Neural progenitor cell (in vitro differentiated cells): ENCODE measurements around the gene TMBIM1. TPM values are rescaled to one million over a fixed set of nuclear protein-coding genes. Genes with fewer than 3 reads are reported as not detected.
"Not testable (repeated sequence)": the region's sequence is repeated elsewhere in the genome, so short reads cannot be mapped to it uniquely, and the experiment has no call there.

Experiments used
- DNase-seq: peaks from one replicate; pipeline ENCODE4 v3.0.0-alpha.2; 2016; ENCODE audit warnings: low spot score
- H2AFZ ChIP-seq: fragments of 200-600 bp; sonication (generic); replicated peaks from 2 replicates; pipeline ENCODE4 v1.6.1; 2016; ENCODE audit warnings: antibody characterized with exemption
- H3F3A ChIP-seq: fragments of 200-600 bp; sonication (generic); 2 replicates; pipeline ENCODE4 v1.6.1; 2016; ENCODE audit warnings: antibody characterized with exemption, low read depth
- H3K27ac ChIP-seq: fragments of 200-600 bp; sonication (generic); 2 replicates; pipeline ENCODE4 v1.5.1; 2016; ENCODE audit warnings: mild to moderate bottlenecking
- H3K27me3 ChIP-seq: fragments of 200-600 bp; sonication (generic); 2 replicates; pipeline ENCODE4 v1.6.1; 2016; ENCODE audit warnings: mild to moderate bottlenecking, moderate library complexity
- H3K36me3 ChIP-seq: fragments of 200-600 bp; sonication (generic); 2 replicates; pipeline ENCODE4 v1.5.1; 2016
- H3K4me1 ChIP-seq: fragments of 200-600 bp; sonication (generic); 2 replicates; pipeline ENCODE4 v1.6.1; 2016; ENCODE audit warnings: mixed run types
- H3K4me2 ChIP-seq: fragments of 200-600 bp; sonication (generic); 2 replicates; pipeline ENCODE4 v1.6.1; 2016
- H3K4me3 ChIP-seq: fragments of 200-600 bp; sonication (generic); 2 replicates; pipeline ENCODE4 v1.5.1; 2016
- H3K79me2 ChIP-seq: fragments of 200-600 bp; sonication (generic); 2 replicates; pipeline ENCODE4 v1.6.1; 2016; ENCODE audit warnings: low read depth
- H3K9ac ChIP-seq: fragments of 200-600 bp; sonication (generic); 2 replicates; pipeline ENCODE4 v1.6.1; 2016
- H3K9me3 ChIP-seq: fragments of 200-600 bp; sonication (generic); 2 replicates; pipeline ENCODE4 v1.5.1; 2016; ENCODE audit warnings: low read depth
- H4K20me1 ChIP-seq: fragments of 200-600 bp; sonication (generic); 2 replicates; pipeline ENCODE4 v1.6.1; 2016; ENCODE audit warnings: low read depth
- H3K27ac Mint-ChIP-seq: 3 replicates; pipeline ENCODE4 v1.8.0; 2021; ENCODE audit warnings: mixed read lengths
- H3K27me3 Mint-ChIP-seq: 2 replicates; pipeline ENCODE4 v1.8.0; 2022; ENCODE audit warnings: low read depth, mild to moderate bottlenecking, inconsistent platforms, moderate library complexity, mixed read lengths; ENCODE audit not compliant: insufficient read depth
- H3K36me3 Mint-ChIP-seq: 3 replicates; pipeline ENCODE4 v1.8.0; 2021; ENCODE audit warnings: mixed read lengths
- H3K4me1 Mint-ChIP-seq: 3 replicates; pipeline ENCODE4 v1.8.0; 2021; ENCODE audit warnings: mixed read lengths
- H3K4me3 Mint-ChIP-seq: 3 replicates; pipeline ENCODE4 v1.8.0; 2021; ENCODE audit warnings: mild to moderate bottlenecking, moderate library complexity, mixed read lengths
- H3K9me3 Mint-ChIP-seq: 3 replicates; pipeline ENCODE4 v1.8.0; 2020; ENCODE audit warnings: mixed read lengths
- CTCF ChIP-seq: fragments of 200-600 bp; sonication (generic); IDR thresholded peaks from 2 replicates; pipeline ENCODE4 v1.5.1; 2017; ENCODE audit warnings: antibody characterized with exemption, mild to moderate bottlenecking
- EZH2 ChIP-seq: fragments of 200-600 bp; sonication (generic); IDR thresholded peaks from 2 replicates; pipeline ENCODE4 v1.6.1; 2017; ENCODE audit warnings: antibody characterized with exemption, mild to moderate bottlenecking, moderate library complexity
- EZH2phosphoT487 ChIP-seq: fragments of 200-600 bp; sonication (generic); IDR thresholded peaks from 2 replicates; pipeline ENCODE4 v1.6.1; 2017; ENCODE audit warnings: antibody characterized with exemption
- total RNA-seq: library from RNA; depleted of rRNA; stranded (reverse); fragments of >200 nt; gene quantifications from 2 replicates; pipeline ENCODE4 v1.2.3, GENCODE V29; 2015; ENCODE audit warnings: low replicate concordance

The TMBIM1 gene
- total RNA-seq, 1 donor from 2014 or later, result 11.1 TPM

- TF ChIP-seq CTCF (no peak), EZH2phosphoT487 (no peak)
- Histone ChIP-seq H3K27me3 (no peaks in the 10 kb centered on the region), H3K9ac (no peak overlapping the region), H3K4me1 (peaks cover 10% of the 10 kb centered on the region), H3F3A (peaks cover 13% of the 10 kb centered on the region), H3K36me3 (no peaks in the 10 kb centered on the region), H3K4me3 (no peak overlapping the region), H3K9me3 (no peaks in the 10 kb centered on the region), H4K20me1 (peaks cover 6% of the 10 kb centered on the region), H3K27ac (no peak overlapping the region), H2AFZ (no peak overlapping the region), H3K4me2 (no peak overlapping the region), H3K79me2 (peaks cover 17% of the 10 kb centered on the region)
- H3K36me3 Mint-ChIP-seq, result peaks cover 7% of the 10 kb centered on the region
- H3K4me1 Mint-ChIP-seq, result peaks cover 27% of the 10 kb centered on the region
- H3K27me3 Mint-ChIP-seq, result peaks cover under 1% of the 10 kb centered on the region
- H3K4me3 Mint-ChIP-seq, result no peak overlapping the region
- no peaks in the 10 kb centered on the region for H3K9me3 Mint-ChIP-seq
- no peak overlapping the region for H3K27ac Mint-ChIP-seq
- DNase-seq, result no peak
Measured at GRCh38 chr2:218273908-218274249, 18.4 kb downstream of the TMBIM1 start.

DNA sequence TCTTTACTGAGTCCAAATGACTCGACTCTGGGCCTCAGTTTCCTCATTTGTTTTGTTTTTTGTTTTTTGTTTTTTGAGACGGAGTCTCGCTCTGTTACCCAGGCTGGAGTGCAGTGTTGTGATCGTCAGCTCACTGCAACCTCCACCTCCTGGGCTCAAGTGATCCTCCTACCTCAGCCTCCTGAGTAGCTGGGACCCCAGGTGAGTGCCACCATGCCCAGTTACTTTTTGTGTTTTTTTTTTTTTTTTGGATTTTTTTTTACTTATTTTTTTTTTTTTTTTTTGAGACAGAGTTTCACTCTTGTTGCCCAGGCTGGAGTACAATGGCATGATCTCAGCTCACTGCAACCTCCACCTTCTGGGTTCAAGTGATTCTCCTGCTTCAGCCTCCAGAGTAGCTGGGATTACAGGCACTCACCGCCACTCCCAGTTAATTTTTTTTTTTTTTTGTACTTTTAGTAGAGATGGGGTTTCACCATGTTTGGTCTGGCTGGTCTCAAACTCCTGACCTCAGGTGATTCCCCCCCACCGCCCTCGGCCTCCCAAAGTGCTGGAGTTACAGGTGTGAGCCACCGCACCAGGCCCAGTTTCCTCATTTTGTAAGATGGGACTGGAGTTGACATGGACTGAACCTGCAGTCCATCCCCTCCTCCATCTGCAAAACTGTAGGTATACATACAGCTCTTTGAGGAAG lies 18.9 kb downstream of the TMBIM1 start:
- H3K4me3 ChIP-seq, H3K27me3 Mint-ChIP-seq, H3K27ac Mint-ChIP-seq, H2AFZ ChIP-seq, H4K20me1 ChIP-seq, H3K36me3 ChIP-seq, H3K9me3 Mint-ChIP-seq, H3K9ac ChIP-seq, H3K4me3 Mint-ChIP-seq, H3K4me2 ChIP-seq, H3K27me3 ChIP-seq, DNase-seq, H3K27ac ChIP-seq, H3K36me3 Mint-ChIP-seq, H3K9me3 ChIP-seq: not testable (repeated sequence)
- peaks cover 12% of the 10 kb centered on the region for H3K4me1 ChIP-seq
- peaks cover 22% of the 10 kb centered on the region for H3K79me2 ChIP-seq
- H3F3A ChIP-seq, result peaks cover 13% of the 10 kb centered on the region
- H3K4me1 Mint-ChIP-seq, result peaks cover 27% of the 10 kb centered on the region

DNA sequence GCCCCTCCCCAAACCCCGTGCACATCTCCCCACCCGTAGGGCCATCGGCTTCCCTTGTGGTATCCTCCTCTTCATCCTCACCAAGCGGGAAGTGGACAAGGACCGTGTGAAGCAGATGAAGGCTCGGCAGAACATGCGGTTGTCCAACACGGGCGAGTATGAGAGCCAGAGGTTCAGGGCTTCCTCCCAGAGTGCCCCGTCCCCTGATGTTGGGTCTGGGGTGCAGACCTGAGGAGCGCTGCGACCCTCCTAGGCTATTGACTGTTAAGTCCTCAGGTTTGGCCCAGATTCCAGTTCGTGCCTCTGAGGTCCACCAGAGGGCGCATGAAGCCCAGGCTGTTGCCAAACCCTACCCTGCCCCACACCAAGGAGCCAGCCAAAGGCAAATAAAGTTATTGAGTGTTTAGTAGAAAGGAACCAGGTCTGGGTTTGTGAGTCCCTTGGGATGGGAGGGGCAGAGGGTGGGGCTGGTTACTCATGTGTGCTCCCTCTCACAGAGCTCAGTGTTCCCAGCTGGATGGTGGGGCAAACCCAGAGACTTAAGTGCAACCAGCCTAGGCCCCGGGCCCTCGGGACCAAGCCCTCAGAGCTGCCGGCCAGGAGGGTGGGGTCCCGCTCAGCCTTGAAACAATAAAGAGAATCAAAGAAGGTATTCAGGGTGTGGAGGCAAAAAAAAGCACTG lies 19.6 kb downstream of the TMBIM1 start:
- H3F3A ChIP-seq, result peaks cover 13% of the 10 kb centered on the region
- H2AFZ ChIP-seq, result no peak overlapping the region
- TF ChIP-seq EZH2phosphoT487, result no peak
- no peak for TF ChIP-seq EZH2
- peak; percentile 96 for TF ChIP-seq CTCF
- H3K4me1 ChIP-seq, result peaks cover 12% of the 10 kb centered on the region
- H3K9ac ChIP-seq, result no peak overlapping the region
- peak overlapping the region; percentile 95 for H3K4me3 Mint-ChIP-seq
- no peak overlapping the region for H3K4me3 ChIP-seq
- no peak overlapping the region for H3K4me2 ChIP-seq
- DNase-seq, result peak; percentile 86
- peaks cover 27% of the 10 kb centered on the region for H3K79me2 ChIP-seq
- peaks cover 27% of the 10 kb centered on the region for H3K4me1 Mint-ChIP-seq
- peaks cover 3% of the 10 kb centered on the region for H3K27me3 Mint-ChIP-seq
- peaks cover 9% of the 10 kb centered on the region for H4K20me1 ChIP-seq
- H3K36me3 ChIP-seq, result no peaks in the 10 kb centered on the region
- H3K27me3 ChIP-seq, result no peaks in the 10 kb centered on the region
- H3K36me3 Mint-ChIP-seq, result peaks cover 7% of the 10 kb centered on the region
- H3K27ac Mint-ChIP-seq, result no peak overlapping the region
- H3K9me3 ChIP-seq, result no peaks in the 10 kb centered on the region
- no peak overlapping the region for H3K27ac ChIP-seq
- no peaks in the 10 kb centered on the region for H3K9me3 Mint-ChIP-seq

DNA sequence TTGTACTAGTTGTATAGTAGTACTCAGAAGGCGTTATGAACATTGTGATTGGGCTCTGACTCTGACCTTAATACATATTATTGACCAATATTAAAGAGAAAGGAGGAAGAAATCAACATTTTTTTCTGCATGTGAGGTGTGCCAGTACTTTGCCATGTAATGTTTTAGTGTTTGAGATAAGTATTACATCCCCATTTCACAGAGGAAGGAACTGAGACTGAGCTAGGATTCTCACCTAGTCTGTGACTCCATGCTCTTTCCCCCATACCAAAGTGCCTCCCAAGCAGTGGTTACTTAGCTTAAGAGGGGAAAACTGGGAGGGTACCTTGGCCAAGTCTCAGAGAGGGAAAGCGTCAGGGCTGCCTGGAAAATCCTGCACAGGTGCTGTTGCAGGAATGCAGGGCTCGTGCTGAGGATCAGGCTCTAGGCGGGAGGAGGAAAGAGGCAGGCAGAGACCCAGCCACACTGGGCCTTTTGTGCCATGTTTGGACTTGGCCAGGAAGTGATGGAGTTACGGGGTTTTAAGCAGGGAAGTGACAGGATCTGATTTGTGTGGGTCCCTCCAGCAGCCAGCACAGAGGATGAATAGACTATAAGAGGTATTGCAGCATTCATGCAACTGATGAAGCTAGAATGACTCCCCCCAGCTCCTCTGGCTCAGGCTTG lies 20.3 kb downstream of the TMBIM1 start:
- H2AFZ ChIP-seq, result no peak overlapping the region
- H3K27me3 Mint-ChIP-seq, result peaks cover 3% of the 10 kb centered on the region
- peaks cover 27% of the 10 kb centered on the region for H3K79me2 ChIP-seq
- TF ChIP-seq EZH2 (no peak), CTCF (no peak), EZH2phosphoT487 (no peak)
- H3K27me3 ChIP-seq, result no peaks in the 10 kb centered on the region
- H3K36me3 ChIP-seq, result no peaks in the 10 kb centered on the region
- H3K27ac ChIP-seq, result no peak overlapping the region
- H3K4me3 ChIP-seq, result peak overlapping the region; percentile 89
- no peak overlapping the region for H3K27ac Mint-ChIP-seq
- peaks cover 7% of the 10 kb centered on the region for H3K36me3 Mint-ChIP-seq
- peaks cover 13% of the 10 kb centered on the region for H3F3A ChIP-seq
- DNase-seq, result no peak
- peak overlapping the region; percentile 95 for H3K4me3 Mint-ChIP-seq
- H3K4me1 Mint-ChIP-seq, result peaks cover 27% of the 10 kb centered on the region
- peak overlapping the region; percentile 91 for H3K4me2 ChIP-seq
- no peaks in the 10 kb centered on the region for H3K9me3 ChIP-seq
- peaks cover 12% of the 10 kb centered on the region for H3K4me1 ChIP-seq
- H4K20me1 ChIP-seq, result peaks cover 13% of the 10 kb centered on the region
- H3K9ac ChIP-seq, result no peak overlapping the region
- no peaks in the 10 kb centered on the region for H3K9me3 Mint-ChIP-seq
